HG02610 (cell line): ENCODE data around the gene MYO1H.
"Not testable (repeated sequence)": the region's sequence is repeated elsewhere in the genome, so short reads cannot be mapped to it uniquely, and the experiment has no call there.

Source experiments
- ATAC-seq: cut with Tn5 transposase; IDR thresholded peaks from one replicate; pipeline ENCODE4 v1.9.1; 2021; ENCODE audit warnings: mild to moderate bottlenecking, moderate library complexity; ENCODE audit not compliant: unreplicated experiment

Gene MYO1H

DNA sequence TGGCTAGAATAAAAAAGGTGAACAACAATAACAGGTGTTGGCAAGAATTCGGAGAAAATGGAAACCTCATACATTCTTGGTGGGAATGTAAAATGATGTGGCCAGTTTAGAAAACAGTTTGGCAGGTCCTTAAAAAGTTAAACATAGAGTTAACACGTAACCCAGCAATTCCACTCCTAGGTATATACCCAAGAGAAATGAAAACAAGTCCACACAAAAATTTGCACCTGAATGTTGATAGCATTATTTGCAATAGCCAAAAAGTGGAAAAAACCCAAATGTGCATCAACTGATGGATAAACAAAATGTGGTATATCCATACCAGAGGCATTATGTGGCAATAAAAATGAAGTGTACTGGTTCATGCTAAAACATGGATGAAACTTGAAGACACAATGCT, 2.3 kb upstream of the MYO1H start:
- no peak for ATAC-seq

DNA sequence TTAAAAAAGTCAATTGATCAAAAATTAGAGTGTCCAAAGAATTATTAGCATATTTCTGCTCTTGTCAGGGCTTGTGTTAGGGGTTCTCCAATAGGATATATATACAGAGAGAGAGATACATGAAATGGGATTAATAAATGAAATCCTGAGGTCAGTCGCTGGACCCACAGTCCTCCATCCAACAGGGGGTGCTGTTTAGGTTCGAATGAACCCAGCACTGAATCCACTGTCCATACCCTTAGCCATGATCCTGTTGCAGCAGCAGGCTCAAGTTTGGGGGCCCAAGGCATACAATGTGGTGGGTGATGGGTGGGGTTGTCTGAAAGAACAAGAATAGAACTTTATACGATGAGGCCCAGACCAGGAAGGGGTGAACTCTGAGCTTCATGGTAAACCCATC, 780 bp upstream of the MYO1H start:
- ATAC-seq, result no peak

DNA sequence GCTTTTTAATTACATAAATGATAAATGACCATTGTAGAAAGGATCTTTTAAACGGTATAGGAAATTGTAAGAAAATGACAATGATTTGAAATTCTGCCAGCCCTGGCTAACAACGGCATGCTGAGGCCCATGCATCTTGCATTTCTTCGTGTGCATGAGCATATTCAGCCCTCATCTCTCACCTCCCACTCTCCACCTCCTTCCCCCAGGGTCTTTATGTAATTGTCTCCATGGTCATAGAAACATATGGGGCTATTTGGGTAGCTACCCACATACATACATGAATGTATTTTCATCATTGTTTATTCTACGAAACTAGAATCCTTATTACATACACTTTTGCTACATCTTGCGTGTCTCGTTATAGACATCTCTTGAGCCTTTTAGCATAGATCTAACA, 4.5 kb downstream of the MYO1H start:
- ATAC-seq, result no peak

DNA sequence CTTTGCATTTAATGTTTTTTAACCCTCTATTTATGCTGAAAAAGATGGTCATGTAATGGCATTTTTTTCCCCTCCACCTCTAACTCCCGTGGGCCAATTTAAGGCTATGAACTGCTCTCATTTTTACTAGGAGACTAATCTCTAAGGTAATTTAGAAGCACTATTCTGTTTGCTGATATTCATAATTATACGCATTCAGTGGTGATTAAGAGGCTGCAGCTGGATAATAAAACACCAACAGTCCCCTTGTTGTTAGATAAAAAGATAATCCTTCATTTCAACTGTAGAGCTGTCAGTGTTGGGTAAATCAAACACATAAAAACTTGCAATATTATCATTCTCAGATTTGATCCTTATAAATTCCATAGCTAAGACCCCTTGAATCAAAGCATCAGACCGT, 8.9 kb downstream of the MYO1H start:
- no peak for ATAC-seq

DNA sequence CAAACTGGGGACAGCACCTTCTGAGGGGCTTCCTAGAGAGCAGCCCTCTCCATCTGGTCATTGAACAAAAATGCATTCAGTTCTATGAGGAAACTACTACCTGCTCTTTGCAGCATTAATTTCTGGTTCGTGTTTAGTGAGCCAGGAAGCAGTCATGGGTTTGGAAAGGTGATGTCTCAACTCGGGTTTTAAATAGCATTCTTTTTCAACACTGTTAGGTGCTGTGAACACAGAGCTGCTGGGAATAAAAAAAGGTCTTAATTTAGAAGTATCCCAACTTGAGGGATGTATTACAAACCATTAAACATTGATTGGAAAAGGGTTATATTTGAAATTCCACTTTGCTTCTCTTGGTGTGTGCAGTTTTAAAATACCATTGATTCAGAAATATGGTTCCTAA, 9.3 kb downstream of the MYO1H start:
- no peak for ATAC-seq

DNA sequence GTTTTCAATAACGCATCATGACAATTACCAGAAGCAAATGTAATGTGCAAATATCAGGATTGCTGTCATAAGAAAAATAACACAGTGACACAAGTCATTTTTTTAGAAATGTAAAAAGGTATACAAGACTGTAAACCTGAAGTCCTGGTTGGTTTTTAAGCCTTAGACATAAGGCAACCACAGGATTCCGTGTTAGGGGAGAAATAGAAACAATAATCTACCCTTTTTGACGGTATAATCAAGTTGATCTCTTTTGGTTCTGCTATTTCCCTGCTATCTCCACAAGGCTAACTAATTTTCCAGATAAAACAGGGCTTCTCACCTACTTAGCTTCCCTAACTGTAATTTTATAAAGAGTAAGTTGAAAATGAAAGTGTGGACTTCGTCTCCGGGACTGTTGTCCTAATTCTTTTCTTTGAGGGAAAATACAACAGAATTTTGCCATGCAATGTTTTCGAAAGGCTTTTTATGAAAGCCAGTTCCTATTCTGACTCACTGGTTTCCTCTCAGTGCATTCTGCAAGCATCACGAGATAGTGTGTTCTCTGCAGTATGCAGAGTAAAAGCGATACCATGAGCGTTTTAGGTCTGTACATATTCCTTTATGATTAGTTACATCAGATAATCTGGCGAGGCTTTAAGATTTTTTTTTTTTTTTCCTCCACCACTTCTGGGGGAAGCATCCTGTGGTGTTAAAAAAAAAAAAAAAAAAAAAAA, 10.6 kb downstream of the MYO1H start:
- ATAC-seq, result peak; percentile 76

DNA sequence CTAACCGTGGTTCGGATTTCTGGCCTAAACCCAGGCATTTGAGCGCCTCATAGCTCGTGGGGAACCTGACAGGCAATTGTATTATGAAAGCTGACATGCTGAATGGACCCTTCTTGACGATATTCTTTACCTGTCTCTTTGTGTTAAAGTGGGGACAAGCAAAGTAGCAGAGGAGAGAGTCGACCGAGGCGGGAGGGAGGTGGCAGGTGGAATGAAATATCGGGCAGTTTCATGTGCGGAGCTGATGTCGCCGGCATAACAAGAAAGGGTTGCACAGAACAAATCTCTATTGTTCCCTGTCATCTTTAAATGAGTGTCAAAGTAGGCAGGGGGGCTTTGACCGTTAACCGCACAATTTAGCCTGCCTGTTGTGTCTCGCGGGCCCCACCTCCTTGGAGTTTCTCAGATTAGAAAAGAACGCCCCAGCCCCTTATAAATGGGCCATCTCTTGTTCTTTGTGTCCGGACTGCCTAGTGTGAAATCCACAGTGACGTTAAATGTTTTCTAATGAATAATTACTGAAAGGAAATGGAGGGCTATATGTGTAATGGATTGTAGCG, 11.5 kb downstream of the MYO1H start:
- no peak for ATAC-seq

DNA sequence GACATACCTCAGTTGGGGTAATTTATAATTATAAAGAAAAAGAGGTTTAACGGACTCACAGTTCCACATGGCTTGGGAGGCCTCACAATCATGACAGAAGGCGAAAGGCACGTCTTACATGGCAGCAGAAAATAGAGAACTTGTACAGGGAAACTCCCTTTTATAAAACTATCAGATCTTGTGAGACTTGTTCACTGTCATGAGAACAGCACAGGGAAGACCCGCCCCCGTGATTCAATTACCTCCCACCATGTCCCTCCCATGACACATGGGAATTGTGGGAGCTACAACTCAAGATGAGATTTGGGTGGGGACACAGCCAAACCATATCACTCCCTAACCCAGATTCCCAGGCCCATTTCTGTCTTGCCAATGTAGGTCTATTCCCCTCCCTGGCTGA, 22.1 kb downstream of the MYO1H start:
- ATAC-seq, result no peak

DNA sequence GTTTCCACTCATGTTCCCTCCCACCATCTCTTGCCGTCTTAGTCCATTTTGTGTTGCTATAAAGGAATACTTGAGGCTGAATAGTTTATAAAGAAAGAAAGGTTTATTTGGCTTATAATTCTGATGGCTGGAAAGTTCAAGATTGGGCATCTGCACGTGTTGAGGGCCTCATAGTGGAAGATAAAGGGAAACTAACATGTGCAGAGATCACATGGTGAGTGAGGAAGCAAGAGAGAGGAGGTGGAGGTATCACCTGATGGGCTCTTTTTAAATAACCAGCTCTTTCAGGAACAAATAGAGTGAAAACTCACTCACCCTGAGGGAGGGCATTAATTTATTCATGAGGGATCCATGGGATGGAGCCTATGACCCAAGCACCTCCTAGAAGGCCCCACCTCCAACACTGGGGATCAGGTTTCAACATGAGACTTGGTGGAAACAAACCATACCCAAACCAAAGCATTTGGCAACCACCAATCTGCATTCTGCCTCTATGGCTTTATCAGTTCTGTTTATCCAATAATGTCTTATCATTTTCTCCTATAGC, 29.5 kb downstream of the MYO1H start:
- ATAC-seq, result no peak

DNA sequence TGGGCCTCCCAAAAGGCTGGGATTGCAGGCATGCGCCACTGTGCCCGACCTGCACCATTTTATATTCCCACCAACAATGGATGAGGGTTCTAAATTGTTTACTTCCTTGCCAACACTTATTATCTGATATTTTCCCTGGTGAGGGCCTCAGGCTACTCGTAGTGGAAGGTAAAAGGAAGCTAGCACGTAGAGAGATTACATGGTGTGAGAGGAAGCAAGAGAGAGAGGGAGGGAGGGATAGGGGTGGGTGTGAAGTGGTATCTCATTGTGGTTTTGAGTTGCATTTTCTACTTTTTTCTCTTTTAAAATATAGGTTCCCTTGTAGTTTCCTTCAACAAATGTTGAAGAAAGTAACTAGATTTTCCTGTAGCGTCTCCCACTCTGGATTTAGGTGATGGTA, 30.9 kb downstream of the MYO1H start:
- no peak for ATAC-seq

DNA sequence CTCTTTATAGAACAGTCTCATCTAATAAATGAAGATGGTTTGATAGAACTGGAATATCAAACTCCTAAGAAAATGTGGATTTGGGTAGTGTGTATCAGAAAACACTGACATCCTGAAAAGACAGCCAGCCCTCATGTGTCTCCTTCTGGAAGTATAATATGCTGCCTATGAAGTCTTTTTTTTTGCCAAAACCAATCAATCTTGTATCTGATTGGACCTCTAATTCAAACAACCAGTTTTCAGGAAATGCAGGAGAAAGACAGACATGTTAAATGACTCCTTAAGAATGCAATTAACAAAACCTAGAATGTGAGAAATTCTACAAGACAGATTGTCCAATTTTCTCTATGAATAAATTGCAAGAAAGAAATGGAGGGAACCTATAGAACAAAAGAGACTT, 34.3 kb downstream of the MYO1H start:
- ATAC-seq, result no peak

DNA sequence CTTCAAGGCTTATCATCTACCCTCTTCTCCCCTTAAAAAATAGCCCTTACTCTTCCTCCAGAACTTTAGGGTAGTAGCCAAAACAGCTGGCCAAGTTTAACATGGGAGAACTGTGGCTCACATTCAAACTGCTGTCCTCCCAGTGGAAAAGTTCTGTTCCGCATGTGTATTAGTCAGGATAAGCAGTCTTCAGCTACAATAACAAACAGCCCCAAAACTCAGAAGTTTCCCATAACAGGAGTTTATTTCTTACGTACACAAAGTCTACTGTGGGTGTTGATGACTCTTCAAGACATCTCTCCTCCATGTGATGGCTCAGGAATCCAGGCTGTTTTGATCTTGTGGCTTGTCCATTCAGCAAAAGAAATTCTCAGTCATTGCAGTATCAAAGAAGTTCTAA, 35.5 kb downstream of the MYO1H start:
- ATAC-seq, result no peak

DNA sequence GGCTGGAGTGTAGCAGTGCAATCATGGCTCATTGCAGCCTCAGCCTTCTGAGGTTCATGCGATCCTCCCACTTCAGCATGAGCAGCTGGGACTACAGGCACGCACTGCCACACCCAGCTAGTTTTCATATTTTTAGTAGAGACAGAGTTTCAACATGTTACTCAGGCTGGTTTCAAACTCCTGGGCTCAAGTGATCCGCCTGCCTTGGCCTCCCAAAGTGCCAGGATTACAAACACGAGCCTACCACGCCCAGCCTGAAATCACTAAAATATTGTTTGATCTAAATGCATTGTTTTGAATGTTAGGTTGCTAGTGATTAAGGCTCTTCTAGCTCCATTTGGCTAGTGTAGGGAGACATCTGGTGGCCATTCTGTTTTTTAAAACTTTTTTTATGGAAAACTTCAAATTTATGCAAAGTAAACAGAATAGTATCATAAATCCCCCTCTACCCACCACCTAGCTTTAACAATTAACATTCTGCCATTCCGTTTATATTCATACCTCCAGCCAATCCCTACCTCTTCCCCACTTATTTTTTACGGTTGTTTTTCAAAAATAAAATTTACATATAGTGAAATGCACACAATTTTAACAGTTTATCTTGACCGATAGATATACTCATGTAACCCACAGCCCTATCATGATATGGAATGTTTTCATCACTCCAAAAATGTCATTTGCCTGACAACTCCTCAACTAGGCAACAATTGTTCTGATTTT, 37.8 kb downstream of the MYO1H start:
- no peak for ATAC-seq

DNA sequence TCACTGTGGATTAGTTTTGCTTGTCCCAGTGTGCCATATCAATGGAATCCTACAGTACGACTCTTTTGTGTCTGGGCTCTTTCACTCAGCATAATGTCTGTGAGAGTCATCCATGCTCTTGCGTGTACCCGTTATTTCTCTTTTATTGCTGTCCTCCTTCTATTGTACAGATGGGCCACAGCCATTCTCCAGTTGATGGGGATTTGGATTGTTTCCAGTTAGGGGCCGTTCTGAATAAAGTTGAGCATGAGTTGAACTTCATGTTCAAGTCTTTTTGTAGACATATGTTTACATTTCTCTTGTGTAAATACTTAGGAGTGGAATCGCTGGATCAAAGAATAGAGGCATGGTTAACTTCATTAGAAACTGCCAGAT, 38.3 kb downstream of the MYO1H start:
- no peak for ATAC-seq

DNA sequence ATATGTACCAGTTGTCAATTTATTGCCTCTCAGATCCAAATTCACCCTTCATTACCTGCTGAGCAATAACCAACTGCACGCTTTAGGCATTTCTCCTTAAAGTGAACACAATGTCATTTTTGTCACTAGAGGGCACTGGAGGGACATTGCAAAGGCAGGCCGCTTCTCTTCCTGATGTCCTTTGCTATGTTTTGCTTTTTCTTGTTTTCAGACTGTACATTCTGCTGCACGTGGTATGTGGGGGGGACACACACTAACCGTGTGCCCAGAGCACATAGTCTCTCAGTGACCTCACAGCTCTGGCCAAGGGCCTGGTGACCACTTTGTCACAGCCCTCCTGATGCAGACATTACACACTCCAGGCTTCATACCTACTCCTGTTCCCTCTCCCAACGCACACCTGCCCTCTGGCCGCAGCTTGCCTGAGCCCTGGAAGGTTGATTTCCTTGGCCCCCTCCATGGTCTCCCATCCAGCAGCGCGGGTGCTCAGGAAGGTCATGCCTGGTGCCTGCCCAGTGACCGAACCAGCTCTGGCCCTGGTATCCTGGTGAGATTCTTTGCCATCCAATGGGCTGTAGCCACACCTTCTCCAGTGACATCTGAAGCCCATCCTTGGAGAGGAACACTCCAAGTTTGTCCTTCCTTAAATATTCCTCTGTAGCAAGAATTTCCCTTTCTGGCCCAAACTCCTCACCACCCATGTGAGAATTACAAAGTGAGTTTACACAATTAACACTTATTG, 39.9 kb downstream of the MYO1H start:
- ATAC-seq, result no peak

DNA sequence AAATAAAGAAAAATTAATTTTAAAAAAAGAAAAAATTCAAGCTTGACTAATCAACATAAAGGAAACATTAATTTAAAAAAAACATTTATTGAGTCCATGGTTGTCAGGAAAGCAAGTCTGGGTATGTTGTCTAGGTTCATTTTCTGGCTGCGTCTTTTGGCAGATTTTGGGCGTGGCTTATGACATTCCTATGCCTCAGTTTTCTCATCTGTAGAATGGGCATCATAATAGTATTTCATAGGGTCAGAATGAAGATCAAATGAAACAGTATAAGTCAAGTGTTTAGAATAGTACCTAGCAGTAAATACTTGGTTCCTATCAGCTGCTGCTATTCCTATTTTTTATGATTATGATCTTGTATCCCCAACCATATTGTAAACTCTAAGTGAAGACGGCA, 40.5 kb downstream of the MYO1H start:
- ATAC-seq, result no peak

DNA sequence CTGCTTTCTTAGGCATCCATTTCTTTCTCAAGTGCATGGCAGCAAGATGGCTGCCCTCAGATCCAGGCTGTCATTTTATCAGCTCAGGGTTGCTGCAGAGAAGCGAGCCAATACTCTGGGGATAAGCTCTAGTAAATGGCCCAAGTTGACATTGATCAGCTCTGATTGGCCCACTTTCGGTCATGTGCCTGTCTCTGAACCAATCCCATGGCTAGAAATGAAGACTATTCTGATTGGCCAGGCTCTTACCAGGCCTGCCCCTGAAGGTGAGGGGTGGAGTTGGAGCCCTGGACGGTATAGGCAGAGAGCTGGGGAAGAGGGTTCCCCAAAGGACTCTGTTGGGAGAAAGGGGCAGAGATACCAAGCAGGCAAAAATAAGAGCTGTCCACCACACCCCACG, 41.4 kb downstream of the MYO1H start:
- no peak for ATAC-seq

DNA sequence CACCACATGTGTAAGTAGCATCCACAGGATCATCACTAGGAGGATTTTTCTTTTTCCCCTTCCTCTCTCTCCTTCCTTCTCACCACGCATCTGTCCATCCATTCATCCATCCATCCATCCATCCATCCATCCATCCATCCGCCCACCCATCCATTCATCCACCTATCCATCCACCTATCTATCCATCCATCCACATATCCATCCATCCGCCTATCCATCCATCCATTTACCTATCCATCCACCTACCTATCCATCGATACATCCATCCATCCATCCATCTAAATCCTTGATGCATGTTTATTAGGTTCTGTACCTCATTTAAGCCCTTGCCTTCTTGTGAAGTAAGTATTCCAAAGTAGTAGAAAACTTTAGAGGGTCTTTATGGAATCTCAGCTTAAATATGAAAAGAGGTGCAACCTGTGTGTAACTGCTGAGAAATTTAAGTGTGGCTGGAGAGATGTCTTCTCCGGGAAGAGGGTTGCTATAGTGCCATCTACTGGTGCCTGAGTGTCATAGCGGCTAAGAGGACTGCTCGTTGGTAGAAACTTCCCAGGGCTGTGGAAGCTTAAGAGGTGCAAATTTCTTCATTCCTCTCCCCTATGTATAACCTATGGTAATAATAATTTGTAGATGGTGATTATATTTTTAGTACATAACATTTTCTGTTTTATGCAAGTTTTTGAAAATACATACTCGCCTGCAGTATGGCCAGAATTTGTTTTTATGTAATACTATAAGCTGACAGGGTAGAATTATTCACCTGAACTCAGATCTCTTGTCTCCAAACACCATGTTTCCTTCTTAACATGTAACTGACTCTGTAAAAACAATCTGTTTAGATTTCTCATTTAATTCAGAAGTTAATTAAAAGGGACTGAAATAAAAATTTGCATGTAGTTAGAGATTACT, 46.0 kb downstream of the MYO1H start:
- no peak for ATAC-seq

DNA sequence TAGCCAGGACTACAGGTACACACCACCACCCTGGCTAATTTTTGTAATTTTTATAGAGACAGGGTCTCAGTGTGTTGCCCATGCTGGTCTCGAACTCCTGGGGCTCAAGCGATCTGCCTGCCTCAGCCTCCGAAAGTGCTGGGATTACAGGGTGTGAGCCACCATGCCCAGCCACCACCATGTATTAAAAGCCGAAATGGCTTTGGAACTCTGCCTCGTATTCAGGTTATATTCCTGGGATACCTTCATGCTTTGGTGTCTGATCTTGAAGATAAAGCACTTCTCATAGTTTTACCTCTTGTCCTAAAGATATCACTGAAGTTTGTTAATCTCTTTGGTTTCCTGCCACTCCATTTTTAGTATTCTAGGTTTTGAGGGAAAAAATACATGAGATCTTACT, 47.2 kb downstream of the MYO1H start:
- no peak for ATAC-seq

DNA sequence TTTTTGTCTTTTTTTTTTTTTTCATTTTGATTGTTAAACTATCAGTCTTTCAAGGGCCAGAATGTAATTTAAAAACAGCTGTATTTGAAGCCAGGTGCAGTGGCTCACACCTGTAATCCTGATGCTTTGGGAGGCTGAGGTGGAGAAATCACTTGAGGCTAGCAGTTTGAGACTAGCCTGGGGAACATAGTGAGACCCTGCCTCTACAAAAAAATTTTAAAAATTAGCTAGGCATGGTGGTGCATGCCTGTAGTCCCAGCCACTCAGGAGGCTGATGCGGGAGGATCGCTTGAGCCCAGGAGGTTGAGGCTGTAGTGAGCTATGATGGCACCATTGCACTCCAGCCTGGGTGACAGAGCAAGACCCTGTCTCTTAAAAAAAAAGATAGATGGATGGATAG, 57.1 kb downstream of the MYO1H start:
- ATAC-seq, result not testable (repeated sequence)
